Mucosa of stomach (tissue), 1 donor: ENCODE measurements around the gene TIGD3.

ENCODE experiments used
- H3K27me3 ChIP-seq: one replicate; pipeline ENCODE4 v1.7.0; 2013; ENCODE audit warnings: mild to moderate bottlenecking, low read length; ENCODE audit not compliant: control insufficient read depth, insufficient read depth
- H3K36me3 ChIP-seq: one replicate; pipeline ENCODE4 v1.7.0; 2013; ENCODE audit warnings: low read length; ENCODE audit not compliant: control insufficient read depth, insufficient read depth
- H3K4me1 ChIP-seq: one replicate; pipeline ENCODE4 v1.7.0; 2013; ENCODE audit warnings: mild to moderate bottlenecking, low read length; ENCODE audit not compliant: control insufficient read depth, insufficient read depth
- H3K4me3 ChIP-seq: one replicate; pipeline ENCODE4 v1.7.0; 2013; ENCODE audit warnings: low read length
- H3K9ac ChIP-seq: one replicate; pipeline ENCODE4 v1.7.0; 2013; ENCODE audit warnings: mild to moderate bottlenecking, low read length, moderate library complexity
- H3K9me3 ChIP-seq: one replicate; pipeline ENCODE4 v1.7.0; 2013; ENCODE audit warnings: mild to moderate bottlenecking, low read length, moderate library complexity; ENCODE audit not compliant: control insufficient read depth
- donor health status: Pancreatic carcinoma.

TIGD3 gene

DNA sequence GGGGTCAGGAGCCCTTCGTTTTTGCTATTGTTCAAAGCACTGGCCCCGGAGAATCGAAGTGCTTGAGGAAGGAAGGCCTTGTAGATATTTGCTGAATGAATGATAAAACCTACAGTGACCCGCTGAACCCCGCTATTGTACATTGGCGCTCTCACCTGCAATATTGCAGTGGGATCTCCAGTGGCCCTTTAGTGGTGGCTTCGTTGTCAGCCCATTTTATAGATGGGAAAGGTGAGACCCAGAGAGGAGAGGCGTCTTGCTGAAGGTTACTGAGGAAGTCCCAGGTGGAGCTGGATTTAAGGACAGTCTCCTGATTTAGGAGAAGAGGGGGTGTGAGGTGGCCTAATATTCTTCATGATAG is 38.7 kb upstream of the TIGD3 start:
- Histone ChIP-seq H3K9me3 (no peaks in the 10 kb centered on the region), H3K4me3 (peak overlapping the region; percentile 63), H3K36me3 (peaks cover 4% of the 10 kb centered on the region), H3K4me1 (peaks cover 38% of the 10 kb centered on the region), H3K9ac (peak overlapping the region; percentile 70), H3K27me3 (no peaks in the 10 kb centered on the region)

- peak overlapping the region; percentile 70 for H3K9ac ChIP-seq
- peaks cover 38% of the 10 kb centered on the region for H3K4me1 ChIP-seq
These were observed 38.1 kb upstream of the TIGD3 start for GRCh38 chr11:65316227-65317024.

GRCh38 chr11:65317025-65317786 is 37.3 kb upstream of the TIGD3 start:
- Histone ChIP-seq H3K27me3 (no peaks in the 10 kb centered on the region), H3K36me3 (peaks cover 4% of the 10 kb centered on the region), H3K9me3 (no peaks in the 10 kb centered on the region), H3K4me1 (peaks cover 35% of the 10 kb centered on the region), H3K9ac (peak overlapping the region; percentile 70), H3K4me3 (peak overlapping the region; percentile 28)

More at GRCh38 chr11:65316227-65317024, 38.1 kb upstream of the TIGD3 start:
- Histone ChIP-seq H3K4me3 (peak overlapping the region; percentile 63), H3K36me3 (peaks cover 4% of the 10 kb centered on the region), H3K27me3 (no peaks in the 10 kb centered on the region), H3K9me3 (no peaks in the 10 kb centered on the region)

- H3K9me3 ChIP-seq, result no peaks in the 10 kb centered on the region
- peaks cover 21% of the 10 kb centered on the region for H3K4me1 ChIP-seq
- no peak overlapping the region for H3K9ac ChIP-seq
- no peaks in the 10 kb centered on the region for H3K27me3 ChIP-seq
- no peak overlapping the region for H3K4me3 ChIP-seq
- peaks cover 4% of the 10 kb centered on the region for H3K36me3 ChIP-seq
These were observed 34.0 kb upstream of the TIGD3 start for GRCh38 chr11:65320386-65321075.

- peaks cover 4% of the 10 kb centered on the region for H3K36me3 ChIP-seq
- no peak overlapping the region for H3K9ac ChIP-seq
- H3K4me1 ChIP-seq, result peaks cover 15% of the 10 kb centered on the region
- H3K9me3 ChIP-seq, result no peaks in the 10 kb centered on the region
- no peak overlapping the region for H3K4me3 ChIP-seq
- no peaks in the 10 kb centered on the region for H3K27me3 ChIP-seq
These were observed 33.5 kb upstream of the TIGD3 start for GRCh38 chr11:65321076-65321475.

DNA sequence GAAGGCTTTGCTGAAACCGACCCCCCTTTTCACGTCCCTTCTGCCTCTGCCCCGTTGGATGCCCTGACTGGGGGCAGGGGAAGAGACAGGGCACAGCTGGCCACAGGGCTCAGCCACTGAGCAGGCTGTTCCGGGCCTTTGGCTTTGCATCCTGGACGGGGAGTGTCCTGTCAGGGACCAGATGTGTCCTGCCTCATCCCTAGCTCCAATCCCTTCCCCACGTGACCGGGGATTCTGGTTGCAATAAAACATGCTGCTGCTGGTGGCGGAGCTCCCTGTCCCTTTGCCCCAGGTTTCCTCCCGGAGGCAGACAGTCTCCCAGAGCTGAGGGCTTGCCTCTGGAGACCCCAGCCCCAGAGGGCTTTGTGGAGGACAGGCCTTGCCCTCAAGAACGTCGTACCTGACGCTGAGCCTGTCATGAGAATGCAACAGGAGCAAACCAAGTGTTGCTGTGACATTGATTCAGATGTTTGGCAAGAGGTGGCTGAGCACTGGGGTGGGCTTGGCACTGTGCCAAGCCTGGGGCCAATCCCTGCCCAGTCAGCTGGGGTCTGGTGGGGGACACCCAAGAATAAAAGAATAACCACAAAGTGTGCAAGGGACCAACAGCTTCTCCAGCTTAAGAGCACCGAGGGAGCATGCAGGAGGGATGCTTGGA is 32.6 kb upstream of the TIGD3 start:
- Histone ChIP-seq H3K9me3 (no peaks in the 10 kb centered on the region), H3K36me3 (peaks cover 4% of the 10 kb centered on the region), H3K4me1 (peaks cover 6% of the 10 kb centered on the region)

DNA sequence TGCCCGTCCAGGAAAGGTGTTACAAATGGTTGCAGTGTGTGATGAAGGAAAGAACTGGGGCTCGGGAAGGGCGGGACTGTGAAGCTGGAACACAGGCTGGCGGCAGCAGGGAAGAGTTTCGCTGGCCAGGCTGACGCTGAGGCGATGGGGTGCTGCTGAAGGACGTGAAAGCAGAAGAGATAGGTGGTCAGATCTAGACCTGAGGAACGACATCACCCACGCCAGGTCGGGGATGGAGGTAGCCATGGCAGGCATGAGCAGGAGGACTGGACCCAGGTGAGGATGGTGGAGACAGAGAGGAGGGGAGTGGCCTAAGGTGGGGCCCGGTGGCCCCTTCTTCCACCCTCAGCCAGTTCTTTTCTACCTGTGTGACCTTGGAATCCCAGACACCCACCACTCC is 30.7 kb upstream of the TIGD3 start:
- Histone ChIP-seq H3K4me3 (no peak overlapping the region), H3K9ac (no peak overlapping the region), H3K36me3 (peaks cover 4% of the 10 kb centered on the region), H3K4me1 (no peaks in the 10 kb centered on the region), H3K27me3 (no peaks in the 10 kb centered on the region), H3K9me3 (no peaks in the 10 kb centered on the region)

More for the DNA sequence above, 32.6 kb upstream of the TIGD3 start:
- H3K27me3 ChIP-seq, result no peaks in the 10 kb centered on the region
- no peak overlapping the region for H3K9ac ChIP-seq
- no peak overlapping the region for H3K4me3 ChIP-seq

DNA sequence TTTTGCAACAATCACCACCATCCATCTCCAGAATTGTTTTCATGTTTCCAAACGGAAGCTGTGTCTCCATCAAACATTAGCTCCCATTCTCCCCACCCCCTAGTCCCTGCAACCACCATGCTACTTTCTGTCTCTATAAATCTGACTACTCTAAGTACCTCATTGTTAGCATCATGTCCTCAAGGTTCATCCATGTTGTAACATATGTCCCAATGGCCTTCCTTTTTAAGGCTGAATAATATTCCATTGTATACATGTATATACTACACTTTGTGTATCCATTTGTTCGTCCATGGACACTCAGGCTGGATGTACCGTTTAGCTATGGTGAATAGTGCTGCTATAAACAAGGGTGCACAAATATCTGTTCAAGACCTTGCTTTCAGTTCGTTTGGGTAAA is 29.1 kb upstream of the TIGD3 start:
- H3K4me3 ChIP-seq, result no peak overlapping the region
- H3K9ac ChIP-seq, result no peak overlapping the region
- H3K9me3 ChIP-seq, result no peaks in the 10 kb centered on the region
- H3K27me3 ChIP-seq, result no peaks in the 10 kb centered on the region
- H3K4me1 ChIP-seq, result no peaks in the 10 kb centered on the region
- H3K36me3 ChIP-seq, result peaks cover 4% of the 10 kb centered on the region

GRCh38 chr11:65327021-65327420 is 27.5 kb upstream of the TIGD3 start:
- Histone ChIP-seq H3K9me3 (no peaks in the 10 kb centered on the region), H3K27me3 (no peaks in the 10 kb centered on the region), H3K4me1 (no peaks in the 10 kb centered on the region), H3K36me3 (no peaks in the 10 kb centered on the region), H3K4me3 (no peak overlapping the region), H3K9ac (no peak overlapping the region)

DNA sequence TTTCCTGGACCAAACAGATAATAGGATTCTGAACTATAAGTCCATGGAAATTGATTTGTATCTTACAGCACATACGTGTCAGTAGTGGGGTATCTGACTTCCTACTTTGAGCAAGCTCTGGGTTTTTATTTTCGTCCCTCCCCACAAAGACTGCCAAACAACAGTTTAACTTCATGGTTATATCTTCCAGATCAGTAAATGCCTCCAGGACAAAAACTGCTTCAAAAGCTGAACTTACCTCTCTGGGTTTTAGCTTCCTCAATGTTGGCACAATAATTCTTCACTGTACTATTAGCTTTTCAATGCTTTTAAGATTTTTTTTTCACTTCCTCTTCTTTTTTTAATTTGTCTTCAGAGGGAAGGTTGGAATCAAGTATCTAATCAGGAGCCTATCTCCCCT is 25.1 kb upstream of the TIGD3 start:
- H3K4me3 ChIP-seq, result no peak overlapping the region
- H3K9me3 ChIP-seq, result no peaks in the 10 kb centered on the region
- peaks cover 2% of the 10 kb centered on the region for H3K4me1 ChIP-seq
- H3K9ac ChIP-seq, result no peak overlapping the region
- no peaks in the 10 kb centered on the region for H3K27me3 ChIP-seq
- no peaks in the 10 kb centered on the region for H3K36me3 ChIP-seq

DNA sequence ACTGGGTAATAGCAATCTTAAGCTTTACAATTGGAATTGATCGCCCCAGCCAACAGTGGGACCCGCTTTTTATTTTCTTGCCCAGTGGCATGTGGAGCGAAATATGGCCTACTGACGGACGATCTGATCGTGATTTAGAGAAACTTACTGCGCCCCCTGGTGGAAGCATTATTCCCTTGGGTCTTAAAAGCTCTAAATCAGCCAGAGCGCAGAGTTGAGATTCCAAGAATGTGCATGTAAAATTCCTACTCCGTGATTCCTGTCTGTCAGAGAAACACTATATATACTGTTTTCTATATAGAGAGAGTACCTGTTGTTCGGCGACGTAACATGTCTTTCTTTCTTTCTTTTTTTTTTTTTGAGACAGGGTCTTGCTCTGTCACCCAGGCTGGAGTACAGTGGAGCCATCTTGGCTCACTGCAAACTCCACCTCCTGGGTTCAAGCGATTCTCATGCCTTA is 24.6 kb upstream of the TIGD3 start:
- H3K4me3 ChIP-seq, result no peak overlapping the region
- H3K9ac ChIP-seq, result no peak overlapping the region
- no peaks in the 10 kb centered on the region for H3K36me3 ChIP-seq
- H3K27me3 ChIP-seq, result no peaks in the 10 kb centered on the region
- H3K9me3 ChIP-seq, result no peaks in the 10 kb centered on the region
- peaks cover 7% of the 10 kb centered on the region for H3K4me1 ChIP-seq
